ENCODE data around the gene DDX25.

DDX25 gene

GRCh38 chr11:125952559-125952958 lies 48.3 kb downstream of the DDX25 start:
- DNase-seq: no peak

DNA sequence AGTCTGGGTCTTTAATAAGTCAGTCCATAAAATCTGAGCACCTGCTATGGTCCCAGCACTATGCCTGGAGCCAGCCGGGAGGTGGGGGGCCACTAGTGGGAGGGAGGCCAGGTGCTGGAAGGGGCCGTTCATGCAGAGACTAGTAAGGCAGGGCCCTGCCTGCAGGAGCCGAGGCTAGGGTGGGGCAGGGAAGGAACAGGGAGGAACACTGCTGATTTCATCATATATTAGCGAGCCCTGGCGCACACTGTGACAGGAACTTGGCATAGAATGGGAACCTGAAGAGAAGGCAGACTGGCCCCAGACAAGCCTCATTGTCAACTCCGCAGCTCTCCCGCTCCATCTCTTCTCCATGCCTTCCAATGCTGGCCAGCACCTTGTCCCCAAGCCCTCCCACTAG lies 48.7 kb downstream of the DDX25 start:
- DNase-seq: no peak

GRCh38 chr11:125953401-125953935 lies 49.2 kb downstream of the DDX25 start:
- no peak for DNase-seq

DNA sequence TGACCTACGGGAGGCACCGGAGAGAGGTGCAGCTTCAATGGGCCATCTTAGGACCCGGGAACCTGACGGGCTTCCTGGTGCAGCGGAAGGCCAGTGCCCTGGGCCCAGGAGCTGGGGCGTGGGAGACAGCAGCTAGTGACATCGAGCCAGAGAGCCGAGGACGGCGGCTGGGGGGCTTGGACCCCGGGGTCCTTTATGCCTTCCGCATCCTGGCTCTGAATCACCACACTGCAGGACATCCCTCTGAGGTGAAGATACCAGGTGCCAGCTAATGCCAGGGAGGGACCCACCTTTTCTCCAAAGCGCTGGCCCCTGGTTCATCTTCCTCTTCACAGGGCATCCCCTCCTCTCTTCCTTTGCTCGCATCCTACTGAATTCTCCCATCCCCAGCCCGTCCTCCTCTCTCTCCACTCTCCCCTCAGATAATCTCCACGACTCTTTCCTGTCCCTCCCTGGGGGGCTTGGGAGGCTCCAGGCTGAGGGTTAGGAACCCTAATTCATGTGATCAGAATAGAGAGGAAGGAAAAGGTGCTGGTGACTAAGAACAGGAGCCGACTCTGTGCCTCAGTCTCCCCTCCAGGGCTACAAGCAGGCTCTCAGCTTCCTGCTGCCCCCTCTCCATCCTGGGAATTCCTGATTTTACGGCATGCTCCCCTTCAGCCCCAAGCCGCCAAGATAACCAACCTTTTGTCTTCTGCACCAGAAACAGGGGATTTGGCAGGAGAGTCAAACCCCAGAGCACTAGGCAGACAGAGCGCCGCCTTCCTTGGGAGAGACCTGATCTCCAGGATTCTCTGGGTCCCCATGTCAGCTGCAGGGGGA lies 50.0 kb downstream of the DDX25 start:
- no peak for DNase-seq

DNA sequence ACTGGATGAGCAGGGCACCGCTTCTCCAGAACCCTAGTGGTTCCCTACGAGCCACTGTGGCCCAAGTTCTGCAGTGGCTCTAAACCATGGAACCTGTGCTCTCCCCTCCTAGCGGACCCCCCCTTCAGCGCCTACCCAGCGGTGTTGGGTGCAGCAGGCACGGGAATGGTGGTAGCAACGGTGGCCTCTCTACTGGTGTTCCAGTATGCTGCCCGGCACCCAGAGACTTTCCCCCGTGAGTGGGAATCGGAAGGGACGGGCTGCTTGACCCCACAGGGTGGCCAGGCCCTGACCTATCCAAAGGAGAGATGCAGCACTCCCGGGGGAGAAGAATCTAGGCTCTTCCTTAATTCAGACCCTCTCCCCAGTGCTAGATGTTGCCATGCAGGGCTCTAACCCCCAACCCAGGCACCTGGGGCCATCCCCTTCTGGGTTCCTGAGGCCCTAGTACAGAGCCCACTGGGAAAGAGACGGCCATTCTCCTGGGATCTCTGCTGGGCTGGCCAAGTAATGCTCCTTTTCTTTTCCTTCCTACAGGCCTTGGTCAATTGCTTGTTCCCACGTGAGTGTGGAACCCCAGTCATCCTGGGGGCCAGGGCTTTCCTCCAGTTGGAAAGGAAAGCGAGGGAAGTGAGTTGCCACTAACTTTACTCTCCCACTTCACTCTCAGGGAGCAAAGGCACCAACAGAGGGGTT lies 50.8 kb downstream of the DDX25 start:
- DNase-seq: no peak

- DNase-seq: no peak
Measured at GRCh38 chr11:125955856-125956255, 51.5 kb downstream of the DDX25 start.

DNA sequence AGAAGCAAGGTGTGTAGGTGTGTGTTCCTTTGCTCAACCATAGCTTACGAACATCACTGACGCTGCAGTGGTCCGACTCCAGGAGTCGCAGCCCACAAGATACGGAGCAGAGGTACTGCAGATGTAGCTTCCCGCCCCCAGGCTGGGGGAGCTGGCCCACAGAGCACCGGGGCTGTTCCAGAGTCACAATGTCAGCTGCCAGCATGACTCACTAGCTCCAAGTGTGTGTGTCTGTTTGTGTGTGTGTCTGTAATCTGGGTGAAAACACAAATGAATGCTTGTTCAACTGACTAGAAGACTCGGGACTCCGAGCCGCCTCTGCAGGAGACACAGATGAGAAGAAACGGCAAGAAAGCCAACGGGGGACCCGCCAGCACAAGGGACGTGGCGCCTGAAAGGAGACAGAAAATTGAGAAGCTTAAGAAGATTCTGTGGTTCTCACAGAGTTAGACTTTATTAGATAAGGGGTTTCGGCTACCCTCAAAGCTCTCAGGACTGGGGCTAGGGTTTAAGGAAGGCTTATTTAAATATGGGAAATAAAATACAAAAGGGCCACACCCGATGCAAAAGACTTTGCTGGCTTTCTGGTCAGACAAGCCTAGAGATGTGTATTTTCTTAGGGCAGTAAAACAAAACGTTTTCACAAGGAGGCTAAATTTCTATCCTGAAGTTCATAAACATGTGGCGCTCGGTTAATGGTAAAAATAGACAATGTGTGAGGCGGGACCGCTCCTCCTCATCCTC lies 52.3 kb downstream of the DDX25 start:
- DNase-seq: no peak

GRCh38 chr11:125957618-125958332 lies 53.5 kb downstream of the DDX25 start:
- no peak for DNase-seq

DNA sequence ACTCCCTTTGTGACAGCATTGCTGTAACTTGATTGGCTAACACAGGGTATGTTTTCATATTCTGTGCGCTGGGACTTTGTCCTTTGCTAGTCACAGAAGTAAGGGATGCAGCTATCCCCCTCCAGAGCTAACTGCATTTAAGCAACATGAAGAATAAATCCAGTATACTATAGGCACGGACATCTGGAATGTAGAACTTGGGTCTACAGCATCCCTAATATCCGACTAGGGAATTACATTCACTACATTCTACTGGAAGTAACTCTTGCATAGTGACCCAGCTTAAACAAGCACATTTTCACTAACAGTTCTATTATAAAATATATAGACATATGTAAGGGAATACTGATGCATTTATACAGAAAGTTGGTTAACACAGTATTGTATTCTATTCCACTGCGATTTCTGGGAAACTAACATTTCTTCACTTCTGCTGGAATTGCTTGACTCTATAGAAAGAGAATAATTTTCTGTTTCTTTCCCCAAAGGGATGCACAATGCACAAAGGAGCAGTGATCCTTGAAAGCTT lies 54.6 kb downstream of the DDX25 start:
- no peak for DNase-seq

GRCh38 chr11:125959511-125959910 lies 55.2 kb downstream of the DDX25 start:
- no peak for DNase-seq

DNA sequence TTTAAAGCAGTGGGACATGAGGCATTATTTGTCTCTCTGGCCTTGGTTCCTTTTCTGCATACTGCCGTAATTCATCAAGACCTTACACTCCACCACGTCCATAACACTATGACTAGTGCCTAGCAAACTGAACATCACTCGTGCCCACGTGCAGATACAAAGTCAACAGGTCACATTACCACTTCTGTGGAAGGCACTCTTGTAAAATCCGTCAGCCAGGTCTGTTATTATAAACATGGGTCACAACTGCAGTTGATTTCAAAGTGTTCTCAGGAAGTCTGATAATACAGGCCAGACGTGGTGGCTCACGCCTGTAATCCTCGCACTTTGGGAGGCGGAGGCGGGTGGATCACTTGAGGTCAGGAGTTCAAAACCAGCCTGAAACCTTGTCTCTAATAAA lies 55.6 kb downstream of the DDX25 start:
- DNase-seq: no peak

DNA sequence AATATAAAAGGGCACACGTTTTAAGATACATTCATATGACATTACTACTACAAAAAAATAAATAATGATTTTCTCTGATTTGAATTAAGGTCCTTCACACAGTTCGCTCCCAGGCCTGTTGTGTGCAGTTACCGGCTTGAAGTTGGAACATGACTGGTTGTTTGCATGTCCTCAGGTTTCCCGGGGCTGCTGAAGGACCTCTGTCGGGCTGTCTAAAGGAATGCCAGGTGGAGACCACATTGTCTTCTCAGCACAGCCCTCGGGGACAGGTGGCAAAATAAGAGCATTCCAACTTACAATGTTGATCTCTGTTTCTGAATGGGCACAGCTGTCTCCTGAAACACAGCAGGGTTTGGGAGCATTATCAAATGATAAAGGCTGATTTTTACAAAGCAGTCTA lies 56.5 kb downstream of the DDX25 start:
- DNase-seq: no peak

DNA sequence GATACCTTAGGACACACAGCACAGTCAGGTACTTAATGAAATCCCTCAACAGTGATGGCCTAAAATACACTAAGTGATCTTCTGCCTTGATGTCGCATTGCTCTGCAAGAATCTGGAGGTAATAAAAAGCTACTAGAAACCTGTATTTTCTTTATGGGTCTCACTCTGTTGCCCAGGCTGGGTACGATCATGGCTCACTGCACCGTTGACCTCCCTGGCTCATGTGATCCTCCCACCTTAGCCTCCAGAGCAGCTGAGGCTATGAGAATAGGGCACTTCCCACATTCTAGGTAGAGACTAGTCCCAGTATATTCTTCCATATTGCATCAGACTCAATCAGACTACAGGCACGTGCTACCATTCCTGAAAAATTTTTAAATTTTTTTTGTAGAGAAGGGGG lies 63.2 kb downstream of the DDX25 start:
- DNase-seq: no peak

GRCh38 chr11:125968354-125968753 lies 64.0 kb downstream of the DDX25 start:
- DNase-seq: no peak

- no peak for DNase-seq
Measured at GRCh38 chr11:125971618-125972017, 67.3 kb downstream of the DDX25 start.

DNA sequence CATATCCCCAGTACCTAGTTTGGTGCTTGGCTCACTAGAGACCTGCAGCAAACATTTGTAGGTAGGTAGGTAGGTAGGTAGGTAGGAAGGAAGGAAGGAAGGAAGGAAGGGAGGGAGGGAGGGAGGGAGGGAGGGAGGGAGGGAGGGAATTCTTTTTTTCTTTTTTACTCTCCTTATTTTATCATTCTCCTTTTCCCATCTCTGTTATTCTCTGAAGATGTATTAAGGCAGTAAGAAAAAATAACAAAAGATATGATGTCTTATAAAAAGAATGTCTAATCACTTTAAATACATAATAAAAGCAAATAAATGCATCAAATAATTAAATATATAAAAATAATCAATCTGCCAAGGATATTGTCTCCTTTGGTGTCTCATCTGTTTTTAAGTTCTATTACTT lies 70.0 kb downstream of the DDX25 start:
- no peak for DNase-seq

DNA sequence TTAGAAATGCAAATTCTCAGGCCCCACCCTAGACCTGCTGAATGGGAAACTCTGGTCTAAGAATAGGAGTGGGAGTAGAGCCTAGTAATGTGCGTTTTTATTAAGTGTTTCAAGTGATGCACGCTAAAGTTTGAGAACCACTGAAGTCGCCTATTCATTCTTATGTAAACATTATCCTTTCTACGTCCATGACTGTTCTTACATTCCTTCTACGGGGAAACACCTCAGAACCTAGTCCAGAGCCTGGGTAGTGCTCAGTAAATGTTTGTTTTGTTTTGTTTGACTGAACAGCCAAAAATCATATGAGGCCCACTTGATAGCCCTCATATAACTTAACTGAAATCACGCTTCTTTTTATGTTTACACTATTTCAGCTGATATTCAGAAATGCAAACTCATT lies 71.3 kb downstream of the DDX25 start:
- DNase-seq: no peak

GRCh38 chr11:125976156-125976555 lies 71.8 kb downstream of the DDX25 start:
- no peak for DNase-seq

GRCh38 chr11:125977333-125977732 lies 73.0 kb downstream of the DDX25 start:
- DNase-seq: no peak

- DNase-seq: no peak
Measured at GRCh38 chr11:125978181-125978716, 73.9 kb downstream of the DDX25 start.

Measured in retina (tissue), 1 donor.